HAP-1 (cell line): ENCODE data around the gene BCAM.
A peak's percentile ranks its signal among the peaks of the same experiment; 100 is the strongest.

ENCODE experiments used
- DNase-seq, 2 experiments: peaks; one replicate each; pipeline ENCODE4 v3.0.0-alpha.2; 2016 to 2020; ENCODE audit warnings: low spot score in 2 of 2
- H3K27me3 ChIP-seq: fragments of 250-450 bp; sonication (Bioruptor Pico); 2 replicates; pipeline ENCODE4 v1.5.1; 2020; ENCODE audit warnings: low read depth, mild to moderate bottlenecking, moderate library complexity
- H3K36me3 ChIP-seq: fragments of 250-450 bp; sonication (Bioruptor Pico); replicated peaks from 2 replicates; pipeline ENCODE4 v1.5.1; 2020; ENCODE audit warnings: mild to moderate bottlenecking
- H3K4me1 ChIP-seq: fragments of 250-450 bp; sonication (Bioruptor Pico); 2 replicates; pipeline ENCODE4 v1.5.1; 2020; ENCODE audit warnings: mild to moderate bottlenecking
- H3K4me3 ChIP-seq: fragments of 250-450 bp; sonication (Bioruptor Pico); 2 replicates; pipeline ENCODE4 v1.5.1; 2020; ENCODE audit warnings: mild to moderate bottlenecking, moderate library complexity
- H3K9me3 ChIP-seq: fragments of 250-450 bp; sonication (Bioruptor Pico); 2 replicates; pipeline ENCODE4 v1.5.1; 2020; ENCODE audit warnings: mild to moderate bottlenecking, moderate library complexity
- in situ Hi-C: fragments of 300-500 bp; cut with MboI; formaldehyde crosslinking; loops from 3 replicates; pipeline ENCODE4 v1.14.3; 2020; ENCODE audit warnings: low sequenced_read_pairs, inconsistent platforms, mixed read lengths

BCAM gene

DNA sequence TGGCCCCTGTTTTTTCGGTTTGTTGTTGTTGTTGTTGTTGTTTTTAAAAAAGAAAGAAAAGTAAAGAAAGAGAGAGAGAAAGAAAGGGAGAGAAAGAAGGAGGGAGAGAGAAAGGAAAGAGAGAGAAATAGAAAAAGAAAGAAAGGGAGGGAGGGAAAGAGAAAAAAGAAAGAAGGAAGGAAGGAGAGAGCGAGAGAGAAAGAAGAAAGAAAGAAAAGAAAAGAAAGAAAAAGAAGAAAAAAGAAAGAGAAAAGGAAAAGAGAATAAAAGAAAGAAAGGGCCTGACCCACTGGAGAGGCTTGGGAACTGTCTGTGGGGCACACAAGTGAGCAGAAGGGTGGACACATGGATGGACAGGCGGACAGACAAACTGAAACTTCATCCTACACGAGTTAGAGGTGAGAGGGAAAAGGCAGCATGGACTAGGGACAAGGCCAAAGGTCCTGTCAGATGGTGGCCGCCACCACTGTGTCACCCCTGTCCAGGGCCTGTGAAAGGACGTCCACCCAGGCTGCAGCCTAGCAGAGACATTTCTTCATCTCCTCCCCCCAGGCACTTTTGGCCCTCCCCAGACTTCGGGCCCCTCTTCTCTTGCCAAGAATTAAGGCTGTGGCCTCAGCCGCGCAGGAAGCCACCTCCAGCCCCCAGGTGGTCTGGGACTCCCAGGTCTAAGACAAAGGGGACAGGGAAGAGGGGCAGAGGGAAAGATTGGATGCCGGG is 9.1 kb upstream of the BCAM start:
- no peaks in the 10 kb centered on the region for H3K27me3 ChIP-seq
- in situ Hi-C loops, result loop anchor here (5.0 kb wide), 1 partner anchor 38 kb away; no protein-coding TSS in a partner anchor
- no peaks in the 10 kb centered on the region; the same call in 1 of the 2 replicates for H3K4me1 ChIP-seq
- no peaks in the 10 kb centered on the region for H3K9me3 ChIP-seq
- DNase-seq, result no peak
- H3K36me3 ChIP-seq, result no peaks in the 10 kb centered on the region
- H3K4me3 ChIP-seq, result no peak overlapping the region

DNA sequence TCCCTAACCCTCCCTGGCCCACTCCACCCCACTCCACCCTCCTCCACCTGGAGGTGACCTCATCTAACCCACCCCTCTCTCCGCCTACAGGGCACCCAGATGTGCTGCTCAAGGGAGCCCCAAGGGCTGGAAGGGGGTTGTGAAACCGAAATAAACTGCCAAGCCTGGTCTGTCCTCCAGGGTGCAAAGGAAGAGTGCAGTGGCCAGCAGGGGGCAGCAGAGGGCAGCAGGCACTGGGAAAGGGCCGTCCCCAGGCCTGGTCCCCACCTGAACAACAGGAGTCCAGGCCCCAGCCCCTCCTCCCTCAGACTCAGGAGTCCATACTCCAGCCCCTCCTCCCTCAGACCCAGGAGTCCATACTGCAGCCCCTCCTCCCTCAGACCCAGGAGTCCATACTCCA is 8.4 kb upstream of the BCAM start:
- in situ Hi-C loops, result no loop called here
- Histone ChIP-seq H3K9me3 (no peaks in the 10 kb centered on the region), H3K4me1 (no peaks in the 10 kb centered on the region; the same call in 1 of the 2 replicates), H3K4me3 (no peak overlapping the region), H3K36me3 (no peaks in the 10 kb centered on the region), H3K27me3 (no peaks in the 10 kb centered on the region)
- peak; percentile 72 to 96 for DNase-seq

DNA sequence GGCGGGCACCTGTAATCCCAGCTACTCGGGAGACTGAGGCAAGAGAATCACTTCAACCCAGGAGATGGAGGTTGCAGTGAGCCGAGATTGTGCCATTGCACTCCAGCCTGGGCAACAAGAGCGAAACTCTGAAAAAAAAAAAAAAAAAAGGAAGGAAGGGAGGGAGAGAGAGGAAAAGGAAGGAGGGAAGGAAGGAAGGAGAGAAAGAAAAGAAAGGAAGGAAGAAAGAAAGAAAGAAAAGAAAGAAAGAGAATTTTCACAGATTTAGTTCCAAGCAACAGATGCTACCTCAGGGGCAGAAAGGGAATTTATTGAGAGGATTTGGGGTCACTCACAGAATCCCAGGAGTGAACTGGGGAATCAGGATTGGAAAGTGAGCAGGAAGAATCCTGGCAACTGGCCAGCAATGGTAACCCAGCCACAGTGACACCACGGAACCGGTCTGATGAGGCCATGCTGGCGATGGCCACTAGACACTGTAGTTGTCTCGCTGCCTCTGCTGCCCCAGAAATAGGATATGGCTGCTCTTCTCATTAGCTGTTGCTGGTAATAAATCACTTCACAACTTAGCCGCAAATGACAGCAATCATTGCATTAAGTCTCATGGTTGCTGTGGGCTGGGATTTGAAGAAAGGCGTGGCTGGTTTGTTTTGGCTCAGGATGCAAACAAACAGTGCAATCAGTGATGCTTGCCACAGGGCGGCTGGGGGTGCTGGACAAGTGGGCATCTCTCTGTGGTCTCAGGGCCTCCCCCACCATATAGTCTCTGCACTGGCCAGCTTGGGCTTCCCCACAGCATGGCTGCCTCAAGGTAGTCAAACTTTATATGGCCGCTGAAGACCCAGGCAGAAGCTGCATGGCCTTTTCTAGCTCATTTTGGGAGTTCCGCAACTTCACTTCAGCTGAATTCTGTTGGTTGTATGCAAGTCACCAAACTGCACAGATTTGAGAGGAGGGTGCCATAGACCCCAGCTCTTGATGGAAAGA is 5.2 kb upstream of the BCAM start:
- DNase-seq, result peak in 1 of 2 experiments; percentile 21
- peaks cover 15% of the 10 kb centered on the region for H3K4me1 ChIP-seq
- in situ Hi-C loops, result no loop called here

DNA sequence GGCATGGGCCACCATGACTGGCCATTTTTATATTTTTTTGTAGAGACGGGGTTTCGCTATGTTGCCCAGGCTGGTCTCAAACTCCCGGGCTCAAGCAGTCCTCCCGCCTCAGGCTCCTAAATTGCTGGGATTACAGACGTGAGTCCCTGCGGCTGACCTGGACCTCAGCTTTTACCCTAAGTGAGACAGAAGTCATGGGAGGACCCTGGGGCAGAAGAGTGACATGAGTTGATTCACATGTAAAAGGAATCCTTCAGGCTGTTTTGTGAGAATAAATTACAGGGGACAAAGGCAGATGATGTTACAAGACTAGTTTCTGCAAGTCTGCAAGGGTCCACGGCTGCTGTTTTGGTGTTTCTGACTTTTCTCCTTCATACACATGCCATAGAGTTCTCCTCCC is 2.6 kb upstream of the BCAM start:
- H3K4me1 ChIP-seq, result peaks cover 24% of the 10 kb centered on the region
- in situ Hi-C loops, result no loop called here

More for the DNA sequence above, 5.2 kb upstream of the BCAM start:
- no peaks in the 10 kb centered on the region for H3K36me3 ChIP-seq
- H3K27me3 ChIP-seq, result no peaks in the 10 kb centered on the region
- no peak overlapping the region for H3K4me3 ChIP-seq
- H3K9me3 ChIP-seq, result no peaks in the 10 kb centered on the region

DNA sequence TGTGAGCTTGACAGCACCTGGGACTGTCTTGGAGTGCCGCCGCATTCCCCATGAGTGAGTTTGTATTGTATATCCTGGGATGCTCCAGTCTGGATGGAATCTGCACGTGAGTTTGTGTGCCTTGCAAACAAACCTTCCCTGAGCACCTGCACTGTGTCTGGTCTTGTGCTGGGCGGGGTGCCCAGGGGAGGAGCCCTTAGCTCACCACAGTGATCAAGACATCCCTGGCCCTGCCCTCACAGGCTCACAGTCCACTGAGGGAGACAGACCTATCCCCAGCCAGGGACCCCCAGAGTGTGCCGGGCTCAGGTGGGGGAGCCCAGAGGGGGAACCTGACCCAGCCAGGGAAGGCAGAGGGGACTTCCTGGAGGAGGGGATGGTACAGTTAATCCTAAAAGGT is 1.7 kb upstream of the BCAM start:
- H3K4me3 ChIP-seq, result no peak overlapping the region
- in situ Hi-C loops, result no loop called here
- DNase-seq, result no peak
- peaks cover 24% of the 10 kb centered on the region for H3K4me1 ChIP-seq
- H3K36me3 ChIP-seq, result no peaks in the 10 kb centered on the region
- H3K27me3 ChIP-seq, result no peaks in the 10 kb centered on the region
- no peaks in the 10 kb centered on the region for H3K9me3 ChIP-seq

More for the DNA sequence above, 2.6 kb upstream of the BCAM start:
- H3K9me3 ChIP-seq, result no peaks in the 10 kb centered on the region
- H3K27me3 ChIP-seq, result no peaks in the 10 kb centered on the region
- H3K36me3 ChIP-seq, result no peaks in the 10 kb centered on the region
- H3K4me3 ChIP-seq, result no peak overlapping the region
- DNase-seq, result peak; percentile 40 to 65

DNA sequence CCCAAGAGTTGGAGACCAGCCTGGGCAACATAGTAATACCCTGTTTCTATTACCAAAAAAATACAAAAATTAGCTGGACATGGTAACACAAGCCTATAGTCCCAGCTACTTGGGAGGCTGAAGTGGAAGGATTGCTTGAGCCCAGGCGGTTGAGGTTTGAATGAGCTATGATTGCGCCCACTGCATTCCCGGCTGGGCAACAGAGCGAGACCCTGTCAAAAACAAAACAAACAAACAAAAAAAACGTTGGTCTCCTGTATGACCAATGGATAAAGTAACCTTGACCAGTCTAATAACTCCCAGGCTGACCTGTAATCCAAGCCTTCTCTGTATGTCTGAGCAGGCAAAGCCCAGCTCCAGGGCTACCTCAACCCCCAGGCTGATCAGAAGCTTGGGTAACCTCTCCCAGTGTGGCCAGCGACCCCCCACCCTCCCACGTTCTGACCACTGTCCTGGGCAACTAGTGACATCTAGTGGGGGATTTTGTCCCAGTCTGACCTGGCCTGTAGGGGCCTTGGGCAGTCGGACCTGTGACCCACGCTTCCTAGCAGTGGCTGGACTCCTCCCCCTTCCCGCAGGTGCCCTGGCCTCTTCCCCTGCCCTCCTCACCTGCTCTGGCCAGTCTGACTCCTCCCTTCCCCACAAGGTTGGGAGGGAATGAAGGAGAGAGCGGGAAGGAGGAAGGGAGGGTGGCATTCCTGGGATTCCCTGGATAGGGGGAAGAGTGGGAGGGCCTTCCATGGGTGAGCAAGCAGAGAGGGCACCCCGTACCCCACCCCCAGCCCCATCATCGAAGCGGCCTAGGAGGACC is 1.0 kb upstream of the BCAM start:
- in situ Hi-C loops, result no loop called here
- H3K4me3 ChIP-seq, result no peak overlapping the region
- no peaks in the 10 kb centered on the region for H3K36me3 ChIP-seq
- DNase-seq, result peak in 1 of 2 experiments; percentile 55
- H3K4me1 ChIP-seq, result peaks cover 24% of the 10 kb centered on the region
- H3K9me3 ChIP-seq, result no peaks in the 10 kb centered on the region
- H3K27me3 ChIP-seq, result no peaks in the 10 kb centered on the region

DNA sequence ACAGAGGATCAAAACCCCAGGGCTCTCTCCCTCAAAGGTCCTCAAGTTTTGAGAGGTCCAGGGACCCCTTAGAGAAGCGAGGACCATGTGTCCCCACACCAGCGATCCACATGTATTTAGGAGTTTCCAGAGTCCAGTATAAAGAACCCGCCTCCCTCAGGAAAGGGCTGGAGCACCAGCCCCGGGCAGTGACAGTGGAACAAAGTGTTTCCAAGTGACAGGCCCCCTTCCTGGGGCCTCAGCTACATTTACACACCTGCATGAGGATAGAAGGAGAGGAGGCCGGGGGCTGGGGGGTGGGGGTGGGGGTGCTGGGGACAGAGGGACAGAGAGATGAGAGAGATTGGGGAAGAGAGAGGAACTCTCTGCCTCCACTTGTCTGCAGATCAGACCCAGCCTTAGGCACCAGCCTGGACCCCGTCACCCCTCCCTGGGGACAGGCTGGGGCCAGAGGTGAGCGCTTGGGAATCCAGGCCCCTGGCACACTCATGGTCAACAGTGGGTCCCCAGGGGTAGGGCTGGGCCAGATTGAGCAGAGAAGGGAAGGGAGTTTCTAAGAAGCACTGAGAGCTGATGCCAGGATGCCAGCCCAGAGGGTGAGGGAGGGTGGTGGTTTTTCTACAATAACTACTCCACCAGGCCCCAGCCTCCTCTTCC is 802 bp downstream of the BCAM start:
- in situ Hi-C loops, result no loop called here
- Histone ChIP-seq H3K36me3 (peaks cover 10% of the 10 kb centered on the region), H3K27me3 (no peaks in the 10 kb centered on the region), H3K4me1 (peaks cover 24% of the 10 kb centered on the region), H3K4me3 (peak overlapping the region; percentile 61), H3K9me3 (no peaks in the 10 kb centered on the region)
- no peak for DNase-seq

DNA sequence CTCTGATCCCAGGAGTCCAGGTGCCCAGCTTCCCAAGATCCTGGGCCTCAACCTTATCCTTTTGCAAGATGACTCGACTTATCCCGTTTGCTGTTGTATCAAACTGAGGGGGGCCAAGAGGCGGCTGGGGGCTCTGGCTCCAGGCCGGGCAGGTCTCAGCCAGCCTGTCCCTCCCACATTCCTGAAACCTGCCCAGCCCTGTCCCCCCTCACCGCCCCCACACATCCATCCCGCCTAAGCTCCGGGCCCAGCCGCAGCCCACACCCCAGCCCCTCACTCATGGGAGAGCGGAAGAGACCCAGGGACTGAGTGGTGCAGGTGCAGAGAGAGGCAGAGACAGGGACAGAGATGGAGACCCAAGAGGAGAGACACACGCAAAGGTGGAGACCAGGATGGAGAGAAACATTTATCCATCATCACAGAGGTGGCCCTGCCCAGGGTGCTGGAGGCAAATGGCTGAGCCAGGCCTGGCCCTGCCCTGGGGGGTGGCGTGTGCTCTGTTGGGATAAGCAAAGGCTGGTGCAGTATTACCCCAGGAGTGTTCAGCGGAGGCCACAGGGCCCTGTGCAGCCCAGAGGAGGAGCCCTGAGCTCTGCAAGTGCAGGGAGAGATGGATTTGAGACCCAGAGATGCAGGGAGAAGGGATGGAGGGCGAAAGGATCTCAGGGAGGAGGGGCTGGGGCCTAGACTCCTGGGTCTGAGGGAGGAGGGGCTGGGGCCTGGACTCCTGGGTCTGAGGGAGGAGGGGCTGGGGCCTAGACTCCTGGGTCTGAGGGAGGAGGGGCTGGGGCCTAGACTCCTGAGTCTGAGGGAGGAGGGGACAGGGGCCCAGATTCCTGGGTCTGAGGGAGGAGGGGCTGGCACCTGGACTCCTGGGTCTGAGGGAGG is 1.6 kb downstream of the BCAM start:
- Histone ChIP-seq H3K36me3 (peaks cover 10% of the 10 kb centered on the region), H3K27me3 (no peaks in the 10 kb centered on the region), H3K9me3 (no peaks in the 10 kb centered on the region), H3K4me3 (no peak overlapping the region), H3K4me1 (peaks cover 24% of the 10 kb centered on the region)
- DNase-seq, result no peak
- in situ Hi-C loops, result no loop called here

DNA sequence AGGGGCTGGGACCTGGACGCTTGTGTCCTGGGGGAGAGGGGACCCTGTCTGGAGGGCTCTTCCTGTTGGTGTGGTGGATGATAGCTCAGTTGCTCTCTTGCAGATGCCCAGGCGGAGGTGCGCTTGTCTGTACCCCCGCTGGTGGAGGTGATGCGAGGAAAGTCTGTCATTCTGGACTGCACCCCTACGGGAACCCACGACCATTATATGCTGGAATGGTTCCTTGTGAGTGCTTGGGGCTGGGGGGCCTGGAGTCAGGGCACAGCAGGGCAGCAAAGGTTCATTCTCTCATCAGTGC is 2.2 kb downstream of the BCAM start:
- no peaks in the 10 kb centered on the region for H3K9me3 ChIP-seq
- H3K4me3 ChIP-seq, result no peak overlapping the region
- no peak for DNase-seq
- peaks cover 23% of the 10 kb centered on the region for H3K4me1 ChIP-seq
- no peaks in the 10 kb centered on the region for H3K27me3 ChIP-seq
- peaks cover 10% of the 10 kb centered on the region for H3K36me3 ChIP-seq
- in situ Hi-C loops, result no loop called here

DNA sequence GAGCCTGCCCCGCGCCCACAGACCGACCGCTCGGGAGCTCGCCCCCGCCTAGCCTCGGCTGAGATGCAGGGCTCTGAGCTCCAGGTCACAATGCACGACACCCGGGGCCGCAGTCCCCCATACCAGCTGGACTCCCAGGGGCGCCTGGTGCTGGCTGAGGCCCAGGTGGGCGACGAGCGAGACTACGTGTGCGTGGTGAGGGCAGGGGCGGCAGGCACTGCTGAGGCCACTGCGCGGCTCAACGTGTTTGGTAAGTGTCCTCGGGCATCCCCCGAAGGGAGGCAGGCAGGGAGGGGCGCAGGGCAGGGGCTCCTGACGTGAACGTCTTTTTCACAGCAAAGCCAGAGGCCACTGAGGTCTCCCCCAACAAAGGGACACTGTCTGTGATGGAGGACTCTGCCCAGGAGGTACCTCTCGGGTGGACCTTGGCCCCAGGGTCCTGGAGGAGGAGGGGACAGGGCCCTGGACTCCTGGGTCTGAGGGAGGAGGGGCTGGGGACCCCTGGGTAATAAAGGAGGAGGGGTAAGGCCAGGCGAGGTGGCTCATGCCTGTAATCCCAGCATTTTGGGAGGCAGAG is 3.3 kb downstream of the BCAM start:
- Histone ChIP-seq H3K4me1 (peaks cover 13% of the 10 kb centered on the region), H3K4me3 (no peak overlapping the region), H3K27me3 (no peaks in the 10 kb centered on the region), H3K36me3 (peaks cover 10% of the 10 kb centered on the region), H3K9me3 (no peaks in the 10 kb centered on the region)
- no peak for DNase-seq
- in situ Hi-C loops, result no loop called here

DNA sequence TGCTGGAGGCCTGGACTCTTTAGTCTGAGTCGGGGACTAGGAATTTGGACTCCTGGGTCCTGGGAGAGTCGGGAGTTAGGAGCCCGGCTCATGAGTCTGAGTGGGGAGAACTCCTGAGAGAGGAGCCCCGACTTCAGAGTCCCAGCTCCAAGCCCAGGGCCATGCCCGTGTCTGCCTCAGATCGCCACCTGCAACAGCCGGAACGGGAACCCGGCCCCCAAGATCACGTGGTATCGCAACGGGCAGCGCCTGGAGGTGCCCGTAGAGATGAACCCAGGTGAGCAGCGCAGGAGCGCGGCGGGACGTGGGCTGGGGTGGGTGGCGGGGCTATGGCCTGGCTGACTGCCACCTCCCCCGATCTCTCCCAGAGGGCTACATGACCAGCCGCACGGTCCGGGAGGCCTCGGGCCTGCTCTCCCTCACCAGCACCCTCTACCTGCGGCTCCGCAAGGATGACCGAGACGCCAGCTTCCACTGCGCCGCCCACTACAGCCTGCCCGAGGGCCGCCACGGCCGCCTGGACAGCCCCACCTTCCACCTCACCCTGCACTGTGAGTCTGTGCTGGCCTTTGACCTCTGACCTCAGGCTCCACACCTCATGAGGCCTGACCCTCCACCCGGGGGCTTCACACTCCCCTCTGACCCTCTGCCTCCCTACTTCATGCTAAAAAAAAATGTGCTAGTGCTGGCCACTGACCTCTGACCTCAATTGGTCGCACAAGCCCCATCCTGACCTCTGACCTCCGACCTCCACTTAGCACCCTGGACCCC is 4.4 kb downstream of the BCAM start:
- H3K27me3 ChIP-seq, result no peaks in the 10 kb centered on the region
- in situ Hi-C loops, result no loop called here

More for the DNA sequence above, 4.4 kb downstream of the BCAM start:
- H3K36me3 ChIP-seq, result peaks cover 10% of the 10 kb centered on the region
- H3K4me3 ChIP-seq, result no peak overlapping the region
- no peak for DNase-seq
- H3K4me1 ChIP-seq, result peaks cover 13% of the 10 kb centered on the region
- no peaks in the 10 kb centered on the region for H3K9me3 ChIP-seq
